GM21447 (cell line): ENCODE data around the gene PEAR1.

ENCODE experiments used
- ATAC-seq: cut with Tn5 transposase; IDR thresholded peaks from one replicate; pipeline ENCODE4 v1.9.1; 2021; ENCODE audit not compliant: unreplicated experiment

The PEAR1 gene

GRCh38 chr1:156860113-156860627 is 33.3 kb upstream of the PEAR1 start:
- ATAC-seq, result no peak

DNA sequence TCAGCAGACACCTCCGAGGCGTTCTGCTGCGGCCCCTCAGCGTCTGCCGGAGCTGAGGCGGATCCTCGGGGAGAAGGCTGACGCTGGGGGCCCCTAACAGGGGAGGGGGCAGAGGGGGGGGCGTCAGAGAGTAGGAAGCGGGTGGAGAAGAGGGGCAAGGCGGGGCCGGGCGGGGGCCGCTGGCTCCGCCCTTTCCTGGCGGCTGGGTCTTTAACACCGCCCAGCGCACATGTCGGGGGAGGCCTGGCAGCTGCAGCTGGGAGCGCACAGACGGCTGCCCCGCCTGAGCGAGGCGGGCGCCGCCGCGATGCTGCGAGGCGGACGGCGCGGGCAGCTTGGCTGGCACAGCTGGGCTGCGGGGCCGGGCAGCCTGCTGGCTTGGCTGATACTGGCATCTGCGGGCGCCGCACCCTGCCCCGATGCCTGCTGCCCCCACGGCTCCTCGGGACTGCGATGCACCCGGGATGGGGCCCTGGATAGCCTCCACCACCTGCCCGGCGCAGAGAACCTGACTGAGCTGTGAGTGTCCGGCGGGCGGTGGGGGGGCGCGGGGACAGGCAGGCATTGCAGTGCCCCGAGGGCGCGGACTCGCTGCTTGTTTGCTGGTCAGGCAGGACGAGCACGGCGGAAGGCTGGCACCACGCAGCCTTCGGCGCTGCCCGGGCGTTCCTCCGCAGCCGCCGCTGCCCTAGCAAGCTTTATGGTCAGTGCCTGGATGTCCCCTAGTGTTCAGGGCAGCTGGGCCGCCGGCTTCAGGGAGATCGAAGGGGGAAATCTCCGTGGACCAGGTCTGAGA is 32.7 kb upstream of the PEAR1 start, which contains the start of gene NTRK1:
TSS of gene NTRK1 (plus strand) at position 238 of the 796 bp plus-strand sequence. CDS start at position 308, 70 bp downstream.
- no peak for ATAC-seq

DNA sequence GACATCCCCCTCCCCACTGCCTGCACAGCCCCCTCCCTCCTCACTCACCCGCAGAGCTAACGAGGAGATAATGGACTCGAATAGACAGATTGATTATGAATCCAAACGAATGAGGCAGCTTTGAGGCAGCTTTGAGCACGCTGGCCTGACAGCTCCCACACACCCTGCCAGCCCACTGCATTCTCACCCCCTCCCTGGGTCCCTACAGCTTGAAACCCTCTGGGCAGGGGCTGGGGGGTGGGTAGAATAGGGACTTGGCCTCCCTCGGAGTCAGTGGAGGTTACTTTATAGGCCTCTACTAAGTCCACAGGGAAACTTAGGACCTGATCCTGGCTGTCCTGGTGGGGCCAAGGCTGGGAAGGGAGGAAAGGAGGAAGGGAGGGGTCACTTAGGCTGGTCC is 30.9 kb upstream of the PEAR1 start:
- ATAC-seq, result no peak

GRCh38 chr1:156862997-156863599 is 30.4 kb upstream of the PEAR1 start:
- no peak for ATAC-seq

DNA sequence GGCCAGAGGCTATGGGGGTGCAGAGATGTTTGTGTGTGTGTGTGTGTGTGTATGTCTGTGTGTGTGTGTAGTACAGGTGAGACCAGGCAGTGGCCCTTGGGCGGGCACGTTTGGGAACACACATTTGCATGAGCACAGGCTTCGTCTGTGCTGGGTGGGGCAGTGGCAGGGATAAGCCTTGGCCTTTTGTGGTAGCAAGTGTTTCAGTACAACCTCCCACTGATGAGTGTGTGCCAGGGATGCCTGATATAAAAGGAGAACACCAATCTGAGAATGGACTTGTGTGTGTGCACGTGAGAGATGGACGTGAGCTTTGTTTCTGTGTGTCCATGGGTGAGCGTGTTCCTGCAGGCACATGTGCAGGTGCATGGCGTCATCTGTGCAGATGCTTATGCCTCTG is 29.9 kb upstream of the PEAR1 start:
- ATAC-seq, result no peak

DNA sequence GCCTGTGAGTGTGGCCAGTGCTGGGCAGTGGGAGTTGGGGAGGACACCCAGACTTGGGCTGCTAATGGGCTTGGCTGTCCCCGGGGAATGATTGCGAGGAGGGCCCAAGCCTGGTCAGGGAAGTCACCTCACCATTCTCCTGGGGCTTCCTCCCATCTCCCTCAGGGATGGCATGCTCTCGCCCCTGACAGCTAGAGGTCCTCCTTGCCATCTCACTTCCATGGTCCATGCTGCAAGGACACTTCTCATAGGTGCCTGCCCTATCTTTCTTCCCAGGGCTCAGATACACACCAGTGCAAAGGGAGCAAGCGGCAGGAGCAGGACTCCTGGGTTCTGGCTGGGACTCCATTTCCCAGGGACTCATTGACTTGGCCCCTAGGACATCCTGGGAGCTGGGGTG is 28.7 kb upstream of the PEAR1 start:
- ATAC-seq, result no peak

GRCh38 chr1:156865258-156865657 is 28.3 kb upstream of the PEAR1 start:
- no peak for ATAC-seq

DNA sequence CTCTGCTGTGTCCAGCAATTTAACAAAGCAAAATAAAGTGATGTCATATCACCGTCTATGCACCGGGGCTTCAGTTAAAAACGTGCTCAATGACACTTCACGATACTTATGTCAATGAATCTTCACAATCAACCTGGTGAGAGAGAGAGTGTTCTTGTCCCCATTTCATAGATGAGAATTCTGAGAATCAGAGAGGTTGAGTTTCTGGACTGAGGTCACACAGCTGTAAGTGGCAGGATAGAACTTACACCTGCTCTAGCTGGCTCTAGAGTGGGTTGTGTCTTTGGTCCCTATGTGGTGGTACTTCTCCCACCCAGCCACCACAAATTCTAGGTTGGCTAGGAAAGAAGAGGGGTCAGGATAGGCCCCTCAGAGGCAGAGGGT is 27.7 kb upstream of the PEAR1 start:
- ATAC-seq, result no peak

- ATAC-seq, result no peak
These were observed 27.1 kb upstream of the PEAR1 start for GRCh38 chr1:156866249-156866909.

DNA sequence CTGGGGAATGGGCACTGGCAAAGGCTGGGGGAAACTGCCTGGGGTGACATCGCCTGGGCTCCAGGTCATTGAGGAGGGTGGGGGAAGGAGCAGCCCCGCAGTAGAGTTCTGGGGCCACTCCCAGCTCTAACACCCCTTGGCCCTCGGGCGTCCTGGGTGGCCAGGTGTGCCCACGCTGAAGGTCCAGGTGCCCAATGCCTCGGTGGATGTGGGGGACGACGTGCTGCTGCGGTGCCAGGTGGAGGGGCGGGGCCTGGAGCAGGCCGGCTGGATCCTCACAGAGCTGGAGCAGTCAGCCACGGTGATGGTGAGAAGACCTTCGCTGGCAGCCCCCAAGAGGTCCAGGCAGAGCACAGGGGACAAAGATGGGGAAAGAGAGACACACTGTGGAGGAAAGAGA is 25.2 kb upstream of the PEAR1 start:
- no peak for ATAC-seq

DNA sequence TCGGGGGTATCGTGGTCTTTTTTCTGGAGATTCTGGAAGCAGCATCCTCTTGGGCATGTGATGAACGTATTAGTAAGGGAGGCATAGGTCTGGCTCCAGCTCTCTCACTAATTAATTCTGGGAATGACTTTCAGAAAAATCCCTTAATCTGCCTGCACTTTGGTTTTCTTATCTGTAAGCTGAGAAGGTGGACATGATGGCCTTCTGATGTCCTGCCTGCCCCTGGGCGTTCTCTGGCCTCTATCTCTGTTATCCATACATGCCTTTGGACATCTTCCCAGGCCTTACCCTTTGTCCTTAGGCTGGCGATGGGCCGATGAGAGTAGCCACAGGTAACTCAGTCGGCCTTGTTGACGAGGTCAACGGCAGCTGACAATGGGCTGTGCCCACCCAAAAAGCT is 24.1 kb upstream of the PEAR1 start:
- ATAC-seq, result no peak

- ATAC-seq, result no peak
These were observed 19.9 kb upstream of the PEAR1 start for GRCh38 chr1:156873659-156874058.

- ATAC-seq, result no peak
These were observed 19.4 kb upstream of the PEAR1 start for GRCh38 chr1:156874142-156874541.

- ATAC-seq, result no peak
These were observed 18.8 kb upstream of the PEAR1 start for GRCh38 chr1:156874572-156875340.

- no peak for ATAC-seq
These were observed 18.2 kb upstream of the PEAR1 start for GRCh38 chr1:156875341-156875615.

DNA sequence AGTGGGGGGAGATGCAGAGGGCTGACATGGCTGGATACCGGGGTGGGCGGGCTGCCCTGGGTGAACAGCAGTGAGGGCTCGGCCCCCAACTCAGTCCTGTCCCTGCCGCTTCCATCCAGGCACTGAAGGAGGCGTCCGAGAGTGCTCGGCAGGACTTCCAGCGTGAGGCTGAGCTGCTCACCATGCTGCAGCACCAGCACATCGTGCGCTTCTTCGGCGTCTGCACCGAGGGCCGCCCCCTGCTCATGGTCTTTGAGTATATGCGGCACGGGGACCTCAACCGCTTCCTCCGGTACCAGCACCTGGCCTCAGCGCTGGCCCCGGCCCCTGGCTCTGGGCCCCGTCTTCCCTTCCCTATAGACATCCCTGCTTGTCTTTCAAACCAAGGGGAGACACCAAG is 17.2 kb upstream of the PEAR1 start:
- ATAC-seq, result no peak

DNA sequence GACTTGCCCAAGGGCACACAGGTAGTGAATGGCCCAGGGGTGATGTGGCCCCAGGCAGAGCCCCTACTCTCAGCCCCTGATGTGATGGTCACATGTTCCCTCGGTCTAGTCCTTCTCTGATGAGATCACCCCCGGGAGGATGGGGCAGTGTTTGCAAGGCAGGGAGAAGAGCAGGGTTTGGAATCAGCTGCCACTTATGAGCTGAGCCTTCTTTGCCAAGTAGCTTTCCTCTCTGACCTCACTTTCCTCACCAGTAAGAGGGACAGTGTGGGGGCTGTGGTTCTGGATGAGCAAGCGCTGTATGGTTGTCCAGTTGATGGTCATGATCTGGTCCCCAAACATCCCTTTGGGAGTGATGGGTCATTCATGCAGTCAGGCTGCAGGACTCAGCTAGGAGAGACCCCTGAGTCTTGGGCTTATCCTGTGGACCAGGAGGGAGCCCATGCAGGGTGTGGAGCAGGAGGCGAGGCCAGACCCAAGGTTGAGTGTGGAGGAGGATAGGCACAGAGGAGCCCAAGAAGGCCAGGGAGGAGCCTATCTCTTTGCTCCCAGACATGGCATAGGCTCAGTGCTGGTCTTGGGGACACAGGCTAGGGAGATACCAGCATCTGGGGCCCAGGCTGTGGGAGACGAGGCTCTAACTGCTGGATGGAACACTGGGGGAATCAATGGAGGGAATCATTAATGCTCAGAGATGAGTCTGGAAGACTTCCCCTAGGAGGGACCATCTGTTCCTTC is 15.9 kb upstream of the PEAR1 start:
- ATAC-seq, result no peak

DNA sequence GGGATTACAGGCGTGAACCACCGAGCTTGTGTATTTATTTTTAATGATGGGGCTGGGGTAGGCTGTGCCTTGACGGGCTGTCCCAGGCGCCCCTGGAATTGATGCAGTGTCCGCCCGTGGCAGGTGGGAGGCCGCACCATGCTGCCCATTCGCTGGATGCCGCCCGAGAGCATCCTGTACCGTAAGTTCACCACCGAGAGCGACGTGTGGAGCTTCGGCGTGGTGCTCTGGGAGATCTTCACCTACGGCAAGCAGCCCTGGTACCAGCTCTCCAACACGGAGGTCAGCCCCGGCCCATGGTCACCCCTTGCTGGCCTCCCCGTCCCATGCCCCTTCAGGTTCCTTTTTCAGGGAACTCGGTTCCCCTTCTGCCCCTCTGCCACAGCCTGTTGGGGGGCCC is 13.6 kb upstream of the PEAR1 start:
- ATAC-seq, result no peak

DNA sequence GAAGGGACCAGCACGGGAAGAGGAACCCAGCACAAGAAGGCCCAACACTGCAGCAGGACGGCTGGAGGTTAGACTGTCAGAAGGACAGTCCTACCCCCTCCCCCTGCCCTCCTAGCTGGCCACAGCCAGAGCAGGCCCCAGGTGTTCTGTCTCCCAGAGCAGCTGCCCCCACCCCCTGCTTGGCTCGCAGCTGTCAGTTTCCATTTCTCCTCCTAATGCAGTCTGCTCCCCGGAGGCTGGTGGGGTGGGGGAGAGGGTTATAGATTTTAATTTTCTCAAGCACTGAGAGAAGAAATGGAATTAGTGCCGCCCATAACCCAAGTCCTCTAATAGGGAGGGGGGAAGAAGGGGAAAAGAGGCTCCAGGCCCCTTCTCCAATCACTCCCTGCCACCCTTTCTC is 13.0 kb upstream of the PEAR1 start:
- ATAC-seq, result no peak

GRCh38 chr1:156881101-156881500 is 12.4 kb upstream of the PEAR1 start:
- ATAC-seq, result no peak

DNA sequence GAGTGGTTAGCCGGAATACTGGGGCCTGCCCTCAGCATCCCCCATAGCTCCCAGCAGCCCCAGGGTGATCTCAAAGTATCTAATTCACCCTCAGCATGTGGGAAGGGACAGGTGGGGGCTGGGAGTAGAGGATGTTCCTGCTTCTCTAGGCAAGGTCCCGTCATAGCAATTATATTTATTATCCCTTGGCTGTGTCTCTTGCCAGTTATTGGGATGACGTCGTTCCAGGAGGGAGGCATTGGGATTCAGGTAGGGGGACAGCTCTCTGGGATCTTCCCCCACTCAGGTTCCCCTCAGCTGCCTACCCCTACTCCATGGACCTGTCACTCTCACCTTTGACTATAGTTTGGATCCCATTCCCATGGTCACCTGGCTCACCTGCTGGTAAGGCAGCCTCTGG is 11.9 kb upstream of the PEAR1 start:
- no peak for ATAC-seq
